ENCODE data around the gene MAGED1.

DNA sequence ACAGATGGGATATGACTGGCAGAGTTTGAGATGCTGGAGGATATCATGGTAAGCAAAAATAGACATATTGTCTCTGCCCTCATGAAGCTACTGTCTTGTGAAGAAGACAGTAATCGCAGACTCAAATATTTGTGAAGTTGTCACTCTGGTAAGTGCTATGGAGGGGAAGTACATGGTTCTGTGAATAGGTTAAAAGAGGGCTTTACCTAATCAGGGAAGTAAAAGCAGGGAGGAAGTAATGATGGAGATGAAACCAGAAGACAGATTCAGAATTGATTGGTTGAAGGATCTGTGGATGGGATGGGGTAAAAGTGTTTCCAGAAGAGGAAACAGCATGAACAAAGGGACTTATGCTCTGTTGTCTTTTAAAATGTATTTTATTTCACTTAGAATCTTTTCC lies 19.3 kb upstream of the MAGED1 start:
- TF ChIP-seq, protein P1, sequence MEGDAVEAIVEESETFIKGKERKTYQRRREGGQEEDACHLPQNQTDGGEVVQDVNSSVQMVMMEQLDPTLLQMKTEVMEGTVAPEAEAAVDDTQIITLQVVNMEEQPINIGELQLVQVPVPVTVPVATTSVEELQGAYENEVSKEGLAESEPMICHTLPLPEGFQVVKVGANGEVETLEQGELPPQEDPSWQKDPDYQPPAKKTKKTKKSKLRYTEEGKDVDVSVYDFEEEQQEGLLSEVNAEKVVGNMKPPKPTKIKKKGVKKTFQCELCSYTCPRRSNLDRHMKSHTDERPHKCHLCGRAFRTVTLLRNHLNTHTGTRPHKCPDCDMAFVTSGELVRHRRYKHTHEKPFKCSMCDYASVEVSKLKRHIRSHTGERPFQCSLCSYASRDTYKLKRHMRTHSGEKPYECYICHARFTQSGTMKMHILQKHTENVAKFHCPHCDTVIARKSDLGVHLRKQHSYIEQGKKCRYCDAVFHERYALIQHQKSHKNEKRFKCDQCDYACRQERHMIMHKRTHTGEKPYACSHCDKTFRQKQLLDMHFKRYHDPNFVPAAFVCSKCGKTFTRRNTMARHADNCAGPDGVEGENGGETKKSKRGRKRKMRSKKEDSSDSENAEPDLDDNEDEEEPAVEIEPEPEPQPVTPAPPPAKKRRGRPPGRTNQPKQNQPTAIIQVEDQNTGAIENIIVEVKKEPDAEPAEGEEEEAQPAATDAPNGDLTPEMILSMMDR (IDR thresholded peaks at IDR 0.05): no peak
- no peak for TF ChIP-seq ZFX (IDR thresholded peaks at IDR 0.05; ENCODE audit: borderline replicate concordance)
